ENCODE measurements around the gene ADAM15. TPM values are rescaled to one million over a fixed set of nuclear protein-coding genes. Genes with fewer than 3 reads are reported as not detected.

ADAM15 gene
- total RNA-seq, 2 experiments from 2014 or later: 54.3 to 60.5 TPM

DNA sequence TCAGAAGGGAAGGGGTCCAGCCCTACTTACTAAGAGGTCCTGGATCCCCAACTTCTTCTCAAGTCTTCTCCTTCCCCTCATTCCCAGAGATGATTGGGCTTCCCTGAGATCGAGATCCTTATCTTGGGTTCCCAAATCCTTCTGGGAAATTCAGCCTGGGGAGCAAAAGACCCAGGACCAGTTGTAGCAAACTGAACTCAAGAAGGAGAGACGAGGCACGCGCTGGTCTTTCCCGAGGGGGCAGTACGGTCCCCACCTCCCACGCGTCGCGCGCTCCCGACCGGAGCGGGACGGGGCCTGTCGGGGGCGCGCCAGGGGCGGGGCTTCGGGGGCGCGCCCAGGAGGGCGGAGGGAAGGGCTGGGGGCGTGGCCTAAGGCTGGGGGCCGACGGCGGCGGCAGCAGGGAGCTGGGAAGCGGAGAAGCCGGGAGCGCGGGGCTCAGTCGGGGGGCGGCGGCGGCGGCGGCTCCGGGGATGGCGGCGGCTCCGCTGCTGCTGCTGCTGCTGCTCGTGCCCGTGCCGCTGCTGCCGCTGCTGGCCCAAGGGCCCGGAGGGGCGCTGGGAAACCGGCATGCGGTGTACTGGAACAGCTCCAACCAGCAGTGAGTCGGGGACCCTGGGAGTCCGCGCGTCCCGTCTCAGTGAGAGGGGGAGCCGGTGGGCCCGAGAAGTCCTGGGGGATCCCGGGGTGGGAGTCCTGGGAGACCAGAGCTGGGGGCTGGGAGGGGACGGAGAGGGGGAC, 27.5 kb downstream of the ADAM15 start, which contains the start of gene EFNA3:
Gene EFNA3 (plus strand): TSS at position 369 of the 741 bp plus-strand sequence. CDS start 105 bp downstream, at position 474.
- Mint-ChIP-seq H3K36me3 (no peaks in the 10 kb centered on the region), H3K4me1 (ENCODE audit: low read depth) (peaks cover 33% of the 10 kb centered on the region), H3K27me3 (peaks cover 32% of the 10 kb centered on the region), H3K27ac (no peak within 1 kb of the TSS), H3K9me3 (no peaks in the 10 kb centered on the region), H3K4me3 (peak within 1 kb of the TSS; percentile 56)
- intact Hi-C loops (cut with micrococcal nuclease): no loop called here
- peak; percentile 77 for DNase-seq
- CTCF ChIA-PET: interaction anchor here (0.5 to 4.8 kb wide), 4 partner anchors 6 to 83 kb away, joined by 3 to 37 read pairs (median 7); partner anchors contain the start of gene ADAM15
- POLR2A ChIA-PET: no interaction called here

DNA sequence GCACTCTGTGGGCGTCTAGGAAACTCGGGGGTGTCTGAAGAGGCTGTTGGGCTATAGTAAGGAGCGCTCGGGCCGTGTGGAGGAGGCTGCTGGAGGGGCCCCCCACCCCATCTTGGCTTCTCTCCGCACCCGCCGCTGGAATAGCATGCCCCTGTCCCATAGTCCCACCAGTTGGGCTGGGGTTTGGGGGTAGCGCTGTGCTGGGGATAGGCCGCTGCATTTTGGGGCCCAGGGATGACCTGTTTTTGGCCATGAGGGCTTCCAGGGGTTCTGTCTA, 28.0 kb downstream of the ADAM15 start:
- CTCF ChIA-PET: interaction anchor here (0.5 to 3.0 kb wide), 5 partner anchors 18 to 94 kb away, joined by 3 to 10 read pairs (median 4); partner anchors contain the start of genes ADAM15 and KRTCAP2
- H3K27ac Mint-ChIP-seq: no peak overlapping the region
- H3K4me1 Mint-ChIP-seq (ENCODE audit: low read depth): peaks cover 34% of the 10 kb centered on the region
- peaks cover 36% of the 10 kb centered on the region for H3K27me3 Mint-ChIP-seq
- POLR2A ChIA-PET: interaction anchor here (0.5 kb wide), 1 partner anchor 11 kb away, joined by 4 read pairs; no protein-coding TSS in a partner anchor
- no peaks in the 10 kb centered on the region for H3K9me3 Mint-ChIP-seq
- H3K36me3 Mint-ChIP-seq: no peaks in the 10 kb centered on the region
- H3K4me3 Mint-ChIP-seq: peak overlapping the region; percentile 56
- intact Hi-C loops (cut with micrococcal nuclease): no loop called here
- DNase-seq: no peak

DNA sequence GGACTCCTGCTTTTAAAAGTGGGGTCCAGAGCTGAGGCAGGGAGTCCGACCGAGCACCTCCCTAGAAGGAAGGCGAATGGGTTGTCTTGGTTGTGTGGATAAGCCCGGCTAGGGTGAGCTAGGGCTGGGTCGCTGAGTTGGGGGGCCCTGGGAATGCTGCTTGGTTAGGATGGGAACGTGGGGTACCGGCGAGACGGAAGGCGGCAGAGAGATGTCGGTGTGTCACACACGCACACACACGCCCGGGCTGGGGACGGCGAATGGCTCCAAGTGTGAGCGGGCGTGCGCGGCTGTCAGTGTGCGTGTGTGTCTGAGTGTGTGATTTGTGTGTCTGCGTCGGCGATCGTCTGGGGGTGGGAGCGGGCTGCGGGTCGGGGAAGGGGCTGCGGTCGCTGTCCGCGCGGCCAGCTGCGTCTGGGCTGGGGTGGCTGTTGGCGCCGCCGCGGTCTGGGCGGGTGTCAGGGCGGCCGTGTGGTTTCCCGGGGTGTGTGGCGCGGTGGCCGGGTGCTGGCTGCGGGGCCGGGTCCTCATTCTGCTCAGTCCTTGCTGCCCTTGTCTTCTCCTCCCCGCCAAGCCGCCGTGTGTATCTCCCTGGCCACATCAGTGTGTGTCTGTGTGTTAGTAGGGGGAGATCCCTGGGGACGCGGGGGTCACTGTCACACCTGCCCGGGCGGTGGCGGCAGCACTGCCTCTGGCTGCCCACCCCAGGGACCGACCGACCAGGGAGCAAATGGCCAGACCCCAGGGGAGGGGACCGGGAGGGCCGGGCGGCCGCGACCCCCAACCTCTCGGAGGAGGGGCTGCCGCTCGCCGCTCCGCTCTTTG, 28.6 kb downstream of the ADAM15 start:
- Mint-ChIP-seq H3K27ac (no peak overlapping the region), H3K27me3 (peaks cover 40% of the 10 kb centered on the region), H3K9me3 (no peaks in the 10 kb centered on the region), H3K4me3 (peak overlapping the region; percentile 56), H3K36me3 (no peaks in the 10 kb centered on the region), H3K4me1 (ENCODE audit: low read depth) (peaks cover 38% of the 10 kb centered on the region)
- intact Hi-C loops (cut with micrococcal nuclease): no loop called here
- CTCF ChIA-PET: interaction anchor here (0.9 to 3.0 kb wide), 5 partner anchors 18 to 96 kb away, joined by 3 to 10 read pairs (median 7); partner anchors contain the start of genes ADAM15 and KRTCAP2
- POLR2A ChIA-PET: interaction anchor here (0.5 kb wide), 1 partner anchor 12 kb away, joined by 4 read pairs; no protein-coding TSS in a partner anchor
- no peak for DNase-seq

DNA sequence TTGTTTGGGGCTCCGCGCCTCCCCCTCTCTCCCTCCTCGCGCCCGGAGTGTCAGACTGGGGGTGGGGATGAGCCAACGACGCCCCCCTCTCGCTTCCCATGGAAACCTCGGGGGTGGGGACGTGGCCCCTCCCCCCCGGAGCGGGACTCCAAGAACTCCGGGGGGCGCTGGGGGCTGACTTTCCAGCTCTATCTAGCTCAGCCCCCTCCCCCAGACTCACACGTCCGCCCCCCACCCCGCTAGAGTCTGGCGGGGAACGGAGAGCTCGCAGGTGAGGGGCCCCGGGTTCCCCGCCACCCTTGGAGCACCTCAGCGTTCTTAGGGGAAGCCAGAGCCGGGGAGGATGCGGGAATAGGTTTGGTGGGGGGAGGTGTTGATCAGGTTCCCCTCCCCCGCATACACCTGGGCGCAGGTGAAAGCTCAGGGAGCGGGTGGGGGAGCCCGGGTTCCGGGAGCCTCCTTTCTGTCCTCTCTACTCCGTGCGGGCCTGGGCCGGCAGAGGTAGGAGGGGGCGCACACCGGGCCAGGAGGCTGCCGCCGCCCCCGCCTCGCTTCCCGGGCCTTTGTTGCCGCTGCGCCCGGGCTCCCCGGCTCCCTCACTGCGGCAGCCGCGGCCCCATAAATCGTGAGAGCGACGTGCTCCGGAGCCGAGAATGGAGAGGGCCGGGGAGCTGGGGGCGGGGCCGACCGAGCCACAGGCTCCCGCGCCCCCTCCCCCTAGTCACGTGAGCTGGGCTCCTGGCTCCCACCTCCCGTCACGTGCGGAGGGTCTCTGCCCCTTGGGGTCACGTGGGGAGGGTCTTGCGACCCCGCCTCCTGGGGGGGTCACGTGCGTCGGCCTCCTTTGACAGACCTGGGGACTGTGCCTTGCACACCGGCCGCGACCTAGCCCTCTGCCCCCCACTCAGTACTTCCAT, 29.5 kb downstream of the ADAM15 start:
- Mint-ChIP-seq H3K4me1 (ENCODE audit: low read depth) (peaks cover 40% of the 10 kb centered on the region), H3K9me3 (no peaks in the 10 kb centered on the region), H3K27ac (no peak overlapping the region), H3K27me3 (peaks cover 40% of the 10 kb centered on the region), H3K4me3 (no peak overlapping the region), H3K36me3 (no peaks in the 10 kb centered on the region)
- CTCF ChIA-PET: interaction anchor here (0.8 to 3.0 kb wide), 10 partner anchors 10 to 95 kb away, joined by 3 to 10 read pairs (median 4); partner anchors contain the start of genes ADAM15 and KRTCAP2
- POLR2A ChIA-PET: no interaction called here
- peak; percentile 45 for DNase-seq
- intact Hi-C loops (cut with micrococcal nuclease): no loop called here

DNA sequence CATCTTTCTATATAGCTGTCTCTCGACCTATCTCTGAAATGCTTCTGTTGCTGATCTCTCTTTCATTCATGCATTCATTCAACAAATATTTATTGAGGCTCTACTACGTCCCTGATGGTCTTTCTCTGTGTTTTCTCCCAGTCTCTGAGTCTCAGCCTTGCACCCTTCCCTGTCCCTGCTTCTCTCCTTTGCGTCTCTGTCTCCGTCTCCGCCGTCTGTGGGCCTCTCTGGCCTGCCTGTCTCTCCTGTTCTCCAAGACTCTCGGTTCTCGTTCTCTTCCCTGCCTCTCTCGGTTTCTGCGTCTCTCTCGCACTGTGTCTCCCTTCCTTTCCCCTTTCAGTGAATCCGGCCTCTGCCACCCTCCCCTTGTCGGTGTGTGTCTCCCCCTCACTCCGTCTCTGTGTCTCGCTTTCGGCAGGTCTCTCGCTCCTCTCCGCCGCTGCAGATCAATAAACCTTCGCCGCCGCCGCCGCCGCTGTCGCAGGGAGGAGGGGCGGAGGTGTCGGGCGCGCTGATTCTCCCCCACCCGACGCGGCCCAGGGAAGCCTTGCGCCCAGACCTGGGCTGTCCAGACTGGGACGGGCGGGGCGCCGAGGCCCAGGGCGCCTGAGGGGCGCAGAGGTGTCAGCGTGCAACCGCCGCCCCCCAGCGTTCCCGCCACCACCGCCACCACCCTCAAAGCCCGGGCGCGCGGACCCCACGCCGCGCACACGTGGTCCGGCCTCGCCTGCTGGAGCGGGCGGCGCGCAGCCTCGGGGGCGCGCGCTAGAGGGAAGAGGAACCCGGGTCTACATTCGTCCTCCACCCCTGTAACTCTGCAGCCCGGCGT, 30.6 kb downstream of the ADAM15 start:
- Mint-ChIP-seq H3K36me3 (no peaks in the 10 kb centered on the region), H3K9me3 (no peaks in the 10 kb centered on the region), H3K4me1 (ENCODE audit: low read depth) (peaks cover 44% of the 10 kb centered on the region), H3K27ac (no peak overlapping the region), H3K27me3 (peaks cover 40% of the 10 kb centered on the region), H3K4me3 (peak overlapping the region; percentile 56)
- DNase-seq: no peak
- ChIA-PET POLR2A (no interaction called here), CTCF (interaction anchor here (0.6 to 4.7 kb wide), 14 partner anchors 10 to 94 kb away, joined by 3 to 125 read pairs (median 4); partner anchors contain the start of genes ADAM15, EFNA4 and KRTCAP2)
- intact Hi-C loops (cut with micrococcal nuclease): no loop called here

DNA sequence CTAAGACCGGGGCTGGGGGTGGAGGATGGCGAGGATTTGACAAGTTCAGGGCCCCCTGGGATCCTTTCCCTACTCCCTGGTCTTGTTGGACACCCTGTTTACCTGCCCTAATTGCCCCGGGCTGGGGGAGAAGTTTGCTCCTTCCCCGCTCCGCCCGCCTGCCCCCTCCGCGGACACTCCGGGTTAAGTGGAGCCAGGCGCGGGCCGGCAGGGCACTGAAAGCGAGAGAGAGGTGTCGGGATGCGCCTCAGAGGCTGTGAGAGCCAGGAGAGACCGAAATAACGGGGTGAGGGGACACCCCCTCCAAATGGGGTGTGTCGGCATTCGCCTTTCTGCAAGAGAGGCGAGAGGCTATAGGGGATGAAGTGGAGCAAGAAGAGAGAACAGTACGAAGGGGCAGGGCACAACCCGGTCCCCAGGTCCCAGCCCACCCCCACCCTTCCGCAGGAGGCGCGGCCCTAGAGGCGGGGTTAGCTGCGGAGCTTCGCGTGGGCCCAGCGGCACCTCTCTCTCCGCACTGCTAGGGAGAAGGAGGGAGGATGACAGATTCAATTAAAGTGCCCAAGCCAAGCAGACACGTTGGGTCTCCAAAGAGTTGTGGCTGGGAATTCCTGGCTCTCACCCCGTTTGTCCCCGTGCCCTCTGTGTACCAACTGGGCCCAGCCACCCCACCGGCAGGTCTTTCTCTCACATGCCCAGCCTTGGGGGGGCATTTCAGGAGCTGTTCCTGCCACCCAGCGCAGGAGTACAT, 31.4 kb downstream of the ADAM15 start:
- ChIA-PET CTCF (interaction anchor here (1.0 to 4.7 kb wide), 7 partner anchors 9 to 90 kb away, joined by 3 to 125 read pairs (median 5); partner anchors contain the start of genes EFNA4 and KRTCAP2), POLR2A (no interaction called here)
- Mint-ChIP-seq H3K27ac (no peak overlapping the region), H3K4me1 (ENCODE audit: low read depth) (peaks cover 44% of the 10 kb centered on the region), H3K27me3 (peaks cover 40% of the 10 kb centered on the region), H3K36me3 (no peaks in the 10 kb centered on the region), H3K4me3 (peak overlapping the region; percentile 16), H3K9me3 (no peaks in the 10 kb centered on the region)
- intact Hi-C loops (cut with micrococcal nuclease): no loop called here
- peak; percentile 46 for DNase-seq

DNA sequence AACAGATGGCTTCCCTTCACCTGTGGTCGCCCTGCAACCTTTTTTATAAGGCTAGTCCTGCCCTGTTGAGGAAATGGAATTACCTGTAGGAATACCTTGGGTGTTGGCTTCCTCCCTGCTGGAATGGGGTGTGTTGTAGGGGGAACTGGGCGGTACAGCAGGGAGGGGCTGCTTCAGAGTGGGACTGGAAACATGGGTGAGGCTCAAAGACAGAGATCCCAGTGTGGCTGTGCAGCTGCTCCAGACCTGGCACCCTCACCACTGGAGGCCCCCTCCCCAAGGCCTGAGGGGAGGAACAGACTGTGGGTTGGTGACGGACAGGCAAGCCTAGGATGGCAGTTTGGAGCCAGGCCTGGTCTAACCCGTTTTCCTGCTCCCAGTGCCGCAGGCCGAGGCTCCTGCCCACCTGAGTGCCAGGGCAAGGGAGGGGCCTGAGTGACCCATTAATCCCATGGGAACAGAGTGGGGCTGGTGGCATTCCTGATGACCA, 32.0 kb downstream of the ADAM15 start:
- CTCF ChIA-PET: interaction anchor here (1.0 to 4.7 kb wide), 10 partner anchors 7 to 122 kb away, joined by 3 to 125 read pairs (median 6); partner anchors contain the start of genes ADAM15, EFNA3, EFNA4 and KRTCAP2
- no peak overlapping the region for H3K27ac Mint-ChIP-seq
- peaks cover 40% of the 10 kb centered on the region for H3K27me3 Mint-ChIP-seq
- intact Hi-C loops (cut with micrococcal nuclease): no loop called here
- peaks cover 44% of the 10 kb centered on the region for H3K4me1 Mint-ChIP-seq (ENCODE audit: low read depth)
- H3K9me3 Mint-ChIP-seq: no peaks in the 10 kb centered on the region
- no peak overlapping the region for H3K4me3 Mint-ChIP-seq
- POLR2A ChIA-PET: no interaction called here
- DNase-seq: no peak
- no peaks in the 10 kb centered on the region for H3K36me3 Mint-ChIP-seq

DNA sequence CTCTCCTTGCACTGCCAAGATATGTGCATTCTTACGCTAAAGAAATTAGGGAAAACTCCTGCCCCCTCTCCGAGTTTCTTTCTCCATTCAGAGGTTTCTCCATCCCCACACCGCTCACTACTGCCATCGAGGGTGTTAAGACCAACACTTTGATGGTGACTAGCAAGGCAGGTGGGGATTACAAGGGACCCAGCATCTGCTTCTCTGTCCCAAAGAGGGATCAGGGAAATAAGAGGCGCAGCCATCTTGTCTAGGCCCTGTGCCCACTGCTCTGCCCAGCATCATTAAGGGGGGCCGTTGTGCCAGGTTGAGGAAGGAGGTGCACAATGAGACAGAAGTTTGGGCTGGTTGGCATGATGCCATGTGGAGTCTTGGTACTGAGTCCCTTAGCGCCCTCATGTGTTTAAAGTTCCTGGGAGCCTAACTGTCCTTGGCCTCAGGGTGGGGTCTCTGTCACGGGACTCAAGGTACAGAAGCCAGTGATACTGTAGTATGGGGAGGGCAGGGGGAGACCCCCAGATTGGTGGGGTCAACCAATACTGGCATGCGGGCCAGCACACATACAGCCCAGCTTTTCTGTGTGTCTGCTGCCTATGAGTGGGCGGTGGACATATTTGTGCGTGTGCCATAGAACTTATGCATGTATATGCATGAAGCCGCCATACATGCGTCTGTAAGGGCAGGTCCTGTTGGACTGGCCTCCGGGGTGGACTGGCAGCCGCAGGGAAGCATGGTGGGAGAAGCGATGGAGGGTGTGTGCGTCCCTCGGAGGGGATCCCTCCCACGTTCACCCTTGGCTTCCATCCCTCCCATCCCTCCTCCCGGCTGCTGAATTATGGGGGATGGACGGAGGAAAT, 33.0 kb downstream of the ADAM15 start:
- H3K4me3 Mint-ChIP-seq: peak overlapping the region; percentile 92
- intact Hi-C loops (cut with micrococcal nuclease): loop anchor here (1.0 to 2.0 kb wide), 8 partner anchors 21 to 525 kb away; partner anchors contain the start of genes CKS1B, EFNA4, FLAD1 and KRTCAP2
- ChIA-PET POLR2A (interaction anchor here (0.6 to 2.3 kb wide), 4 partner anchors 21 to 147 kb away, joined by 3 to 21 read pairs (median 4); partner anchors contain the start of genes EFNA4, KRTCAP2 and PMVK), CTCF (interaction anchor here (0.8 to 4.7 kb wide), 27 partner anchors 8 to 605 kb away, joined by 3 to 125 read pairs (median 10); partner anchors contain the start of genes ADAM15, EFNA3, EFNA4 and FLAD1)
- H3K9me3 Mint-ChIP-seq: no peaks in the 10 kb centered on the region
- no peaks in the 10 kb centered on the region for H3K36me3 Mint-ChIP-seq
- H3K27me3 Mint-ChIP-seq: peaks cover 40% of the 10 kb centered on the region
- peaks cover 43% of the 10 kb centered on the region for H3K4me1 Mint-ChIP-seq (ENCODE audit: low read depth)
- DNase-seq: peak; percentile 60
- H3K27ac Mint-ChIP-seq: peak overlapping the region; percentile 11
